Right kidney (tissue), 1 donor: ENCODE data around the gene RRP1.

Experiments
- DNase-seq: peaks from one replicate; pipeline ENCODE4 v3.0.0-alpha.2; 2016

RRP1 gene

DNA sequence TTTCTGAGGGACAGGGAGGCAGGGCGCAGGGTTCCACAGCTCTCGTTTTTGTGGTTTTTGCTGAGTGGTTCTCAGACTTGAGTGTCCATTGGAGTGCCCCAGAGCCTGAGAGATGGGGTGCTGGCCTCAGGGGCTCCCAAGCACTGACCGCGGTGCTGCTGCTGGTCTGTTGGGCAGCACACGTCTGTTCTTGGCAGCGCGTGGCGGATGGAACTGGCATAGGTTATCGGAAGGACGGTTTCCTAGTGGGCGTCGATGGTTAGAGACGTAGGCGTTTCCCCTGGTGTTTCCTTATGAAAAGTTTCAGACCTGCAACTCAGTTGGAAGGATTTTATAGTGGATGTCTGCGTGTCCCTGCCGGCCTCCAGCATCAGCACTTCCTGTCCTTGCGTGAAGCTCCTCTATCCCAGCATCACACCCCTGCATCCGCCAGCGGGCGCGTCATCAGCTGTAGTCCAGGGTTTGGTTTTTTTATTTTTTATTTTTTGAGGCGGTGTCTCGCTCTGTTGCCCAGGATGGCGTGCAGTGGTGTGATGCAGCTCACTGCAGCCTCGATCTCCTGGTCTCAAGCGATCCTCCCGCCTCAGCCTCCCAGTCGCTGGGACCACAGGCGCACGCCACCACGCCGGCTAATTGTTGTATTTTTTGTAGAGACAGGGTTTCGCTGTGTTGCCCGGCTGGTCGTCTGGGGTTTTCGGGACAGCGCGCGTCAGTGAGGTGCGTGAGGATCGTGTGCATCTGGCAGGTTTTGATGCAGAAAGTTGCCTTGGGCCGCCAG, 11.8 kb downstream of the RRP1 start:
- DNase-seq = no peak

DNA sequence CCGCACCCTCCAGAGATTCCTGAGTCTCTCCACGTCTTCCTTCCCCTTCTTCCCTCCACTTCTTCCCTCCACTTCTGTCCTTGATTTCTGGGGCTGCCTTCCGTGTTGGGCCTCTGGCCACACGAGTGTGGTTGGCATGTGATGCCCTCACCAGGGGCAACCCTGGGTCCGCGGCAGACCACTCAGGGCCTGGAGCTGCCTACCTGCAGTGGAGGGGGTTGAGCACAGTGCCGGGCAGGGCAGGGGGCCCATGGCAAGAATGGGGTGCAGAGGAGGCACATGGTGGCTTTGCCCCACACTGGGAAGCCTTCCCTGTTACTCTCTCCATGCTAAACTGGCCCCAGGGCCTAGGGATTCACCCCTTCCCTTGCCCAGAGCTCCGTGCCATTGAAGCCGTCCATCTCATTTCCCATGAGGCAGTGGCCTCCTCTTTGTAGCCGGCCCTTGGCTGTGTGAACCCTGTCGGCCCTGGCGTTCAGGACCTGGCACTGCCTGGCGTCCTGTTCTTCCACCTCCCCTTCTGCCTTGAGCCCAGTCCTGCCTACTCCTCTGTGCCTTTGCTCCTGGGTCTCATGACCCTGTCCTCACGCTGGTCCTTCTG, 13.4 kb downstream of the RRP1 start:
- DNase-seq = no peak

DNA sequence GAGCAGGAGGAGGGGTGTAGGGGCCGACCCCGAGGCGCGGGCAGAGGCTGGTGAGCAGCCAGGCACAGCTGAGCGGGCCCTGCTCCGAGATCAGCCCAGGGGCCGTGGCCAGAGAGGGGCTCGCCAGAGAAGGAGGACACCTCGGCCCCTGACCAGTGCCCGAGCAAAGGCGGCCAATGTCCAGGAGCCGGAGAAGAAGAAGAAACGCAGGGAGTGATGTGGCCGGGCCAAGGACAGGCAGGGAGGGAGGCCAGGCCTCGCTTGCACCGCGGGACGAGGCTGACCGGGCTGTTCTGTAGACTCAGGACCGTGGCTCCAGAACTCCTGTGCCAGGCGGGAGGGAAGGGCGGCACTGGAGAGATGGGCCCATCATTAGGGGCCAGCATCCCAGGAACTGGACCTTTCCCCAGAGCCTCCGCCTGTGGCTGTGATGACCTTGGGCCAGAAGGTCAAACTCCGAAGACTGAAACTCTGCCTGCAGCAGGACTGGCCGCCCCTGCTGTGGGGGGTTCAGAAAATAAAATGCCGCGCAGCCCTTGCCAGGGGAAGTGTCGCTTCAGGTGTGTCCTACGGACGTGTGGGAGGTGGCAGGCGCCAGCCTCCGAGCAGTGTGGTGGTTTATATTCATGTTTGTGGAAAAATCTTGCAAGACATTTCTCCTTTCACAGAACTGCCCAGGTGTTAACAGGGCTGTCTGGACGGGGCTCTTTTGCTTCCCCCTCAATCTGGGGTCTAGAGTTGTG, 14.4 kb downstream of the RRP1 start:
- DNase-seq = no peak

DNA sequence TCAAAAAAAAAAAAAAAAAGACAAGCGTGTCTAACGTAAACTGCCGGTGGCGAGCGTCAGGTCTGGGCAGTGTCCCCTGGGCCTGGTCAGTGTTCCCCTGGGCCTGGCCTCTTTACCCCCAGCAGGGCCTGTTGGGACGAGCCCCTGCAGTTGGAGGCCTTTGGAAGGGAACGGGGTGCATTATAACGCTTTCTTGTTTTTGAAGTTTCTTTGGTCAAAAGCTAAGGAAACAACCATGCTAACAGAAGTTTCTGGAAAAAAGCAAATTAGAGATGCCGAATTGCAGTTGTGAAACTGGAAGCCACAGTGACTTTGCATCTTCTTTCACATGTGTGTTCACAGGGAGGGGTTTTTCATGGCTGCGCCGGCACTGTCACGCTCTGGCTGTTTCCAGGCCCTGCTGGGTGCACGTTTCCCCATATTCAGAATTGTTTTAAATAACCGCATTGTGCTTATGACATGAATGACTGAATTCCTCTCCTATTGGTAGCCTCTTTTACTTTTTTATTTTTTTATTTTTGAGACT, 16.0 kb downstream of the RRP1 start:
- DNase-seq = no peak

DNA sequence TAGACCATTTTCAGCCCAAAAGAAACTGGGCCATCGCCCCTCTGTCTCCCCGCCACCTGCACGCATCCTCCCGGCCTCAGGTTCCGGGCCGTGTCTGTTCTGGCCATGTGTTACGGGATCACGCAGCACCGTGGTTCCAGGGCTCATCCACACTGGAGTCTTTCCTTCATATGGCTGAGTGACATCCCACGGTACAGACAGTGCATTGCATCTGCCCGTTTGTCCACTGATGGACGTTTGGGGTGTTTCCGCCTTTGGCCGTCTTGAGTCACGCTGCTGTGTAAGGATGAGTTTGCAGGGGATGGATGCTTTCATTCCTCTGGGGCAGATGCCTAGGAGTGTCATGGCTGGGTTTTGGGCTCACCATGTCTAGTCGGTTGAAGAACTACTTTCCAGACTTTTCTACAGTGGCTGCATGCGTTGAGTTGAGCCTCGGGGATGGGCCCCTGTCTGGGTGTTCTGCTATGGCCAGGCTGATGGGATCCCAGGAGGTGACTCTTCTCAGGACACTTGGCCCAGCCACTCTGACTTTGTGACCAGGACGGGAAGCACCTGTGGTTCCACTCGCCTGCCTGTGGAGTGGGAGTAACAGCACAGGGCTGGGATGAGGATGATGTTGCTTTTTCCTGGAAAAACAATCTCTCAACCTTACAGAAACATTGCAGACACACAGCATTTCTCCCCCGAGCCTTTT, 16.8 kb downstream of the RRP1 start:
- no peak for DNase-seq

DNA sequence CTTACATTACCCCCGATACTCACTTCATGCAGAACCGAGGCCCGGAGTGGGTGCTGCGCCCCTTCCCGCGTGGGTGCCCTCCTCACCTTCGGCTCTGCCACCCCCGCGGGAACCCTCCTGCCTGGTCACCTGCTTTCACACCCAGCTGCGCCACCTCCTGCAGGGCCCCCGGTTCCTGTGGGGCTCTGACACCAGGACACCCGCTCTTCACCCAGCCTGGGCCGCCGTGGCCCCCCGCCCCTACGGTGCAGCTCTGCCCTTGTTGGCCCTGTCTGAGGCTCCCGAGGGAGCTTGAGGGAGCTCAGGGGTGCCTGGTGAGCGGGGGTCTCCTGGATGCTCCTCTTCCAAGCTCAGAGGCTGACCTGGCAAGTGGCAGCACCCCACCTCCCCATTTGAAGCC, 19.0 kb downstream of the RRP1 start:
- DNase-seq = no peak

DNA sequence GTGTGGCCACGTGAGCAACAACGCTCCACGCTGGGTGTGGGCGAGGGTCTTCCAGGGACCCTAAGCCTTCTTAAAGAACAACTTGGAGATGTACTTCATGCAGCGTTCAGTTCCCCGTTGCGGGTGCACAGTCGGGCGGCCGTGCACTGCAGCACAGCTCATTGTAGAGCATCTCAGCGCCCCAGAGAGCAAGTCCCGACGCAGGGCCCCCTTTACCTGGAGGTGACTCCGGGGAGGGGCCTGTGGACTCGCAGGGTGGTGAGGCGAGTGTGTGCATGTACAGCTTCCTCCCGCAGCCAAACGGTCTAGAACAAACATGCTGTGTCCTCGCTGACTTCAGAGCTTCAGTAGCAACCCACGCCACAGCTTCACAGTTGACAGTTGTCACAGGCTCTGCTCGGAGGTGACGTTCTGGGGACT, 19.5 kb downstream of the RRP1 start:
- DNase-seq = no peak

DNA sequence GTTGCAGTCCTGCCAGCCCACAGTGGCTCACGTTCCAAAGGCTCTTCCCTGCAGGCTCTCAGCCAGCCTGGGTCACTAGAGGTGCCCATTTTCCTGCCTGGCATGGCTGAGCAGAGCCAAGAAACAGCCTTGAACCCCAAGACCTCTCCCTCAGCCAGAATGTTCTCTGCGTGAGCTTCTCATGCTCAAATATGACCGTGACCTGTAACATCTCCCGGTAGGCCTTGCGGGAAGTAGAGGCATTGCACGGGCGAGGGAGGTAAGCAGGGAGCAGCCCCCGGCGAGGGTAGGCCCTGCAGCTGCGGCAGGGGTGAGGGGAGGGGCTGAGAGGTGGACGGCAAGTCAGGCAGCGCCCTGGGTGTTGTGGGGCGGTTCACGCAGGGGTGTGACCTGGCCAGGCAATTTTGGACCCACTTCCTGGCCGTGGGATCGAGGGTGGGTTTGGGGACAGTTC, 20.0 kb downstream of the RRP1 start:
- no peak for DNase-seq

DNA sequence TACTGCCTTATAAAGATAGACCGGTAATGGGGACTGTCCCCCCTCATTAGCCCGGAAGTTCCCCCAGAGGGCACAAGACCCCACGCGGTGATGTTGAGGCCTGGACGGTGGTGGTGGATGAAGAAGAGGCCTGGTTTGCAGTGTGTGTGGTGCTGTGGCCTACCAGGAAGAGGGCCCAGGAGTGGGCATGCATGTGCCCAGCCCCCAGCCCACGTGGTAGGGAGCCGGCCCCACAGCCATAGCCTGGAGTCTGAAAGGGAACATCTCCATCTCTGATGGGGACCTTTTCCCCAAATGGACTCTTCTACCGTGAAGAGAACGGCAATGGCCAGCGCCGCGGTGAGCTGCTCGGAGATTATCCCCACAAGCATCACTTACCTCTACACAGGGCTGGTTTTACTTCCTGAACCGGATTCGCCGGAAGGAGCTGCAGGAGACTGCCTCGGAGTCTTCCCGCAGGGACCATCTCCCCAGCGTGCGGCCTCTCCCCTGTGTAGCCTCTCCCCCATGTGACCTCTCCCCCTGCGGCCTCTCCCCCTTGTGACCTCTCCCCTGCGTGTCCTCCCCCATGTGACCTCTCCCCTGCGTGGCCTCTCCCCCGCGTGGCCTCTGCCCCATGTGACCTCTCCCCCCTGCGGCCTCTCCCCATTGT, 20.6 kb downstream of the RRP1 start:
- DNase-seq = no peak

DNA sequence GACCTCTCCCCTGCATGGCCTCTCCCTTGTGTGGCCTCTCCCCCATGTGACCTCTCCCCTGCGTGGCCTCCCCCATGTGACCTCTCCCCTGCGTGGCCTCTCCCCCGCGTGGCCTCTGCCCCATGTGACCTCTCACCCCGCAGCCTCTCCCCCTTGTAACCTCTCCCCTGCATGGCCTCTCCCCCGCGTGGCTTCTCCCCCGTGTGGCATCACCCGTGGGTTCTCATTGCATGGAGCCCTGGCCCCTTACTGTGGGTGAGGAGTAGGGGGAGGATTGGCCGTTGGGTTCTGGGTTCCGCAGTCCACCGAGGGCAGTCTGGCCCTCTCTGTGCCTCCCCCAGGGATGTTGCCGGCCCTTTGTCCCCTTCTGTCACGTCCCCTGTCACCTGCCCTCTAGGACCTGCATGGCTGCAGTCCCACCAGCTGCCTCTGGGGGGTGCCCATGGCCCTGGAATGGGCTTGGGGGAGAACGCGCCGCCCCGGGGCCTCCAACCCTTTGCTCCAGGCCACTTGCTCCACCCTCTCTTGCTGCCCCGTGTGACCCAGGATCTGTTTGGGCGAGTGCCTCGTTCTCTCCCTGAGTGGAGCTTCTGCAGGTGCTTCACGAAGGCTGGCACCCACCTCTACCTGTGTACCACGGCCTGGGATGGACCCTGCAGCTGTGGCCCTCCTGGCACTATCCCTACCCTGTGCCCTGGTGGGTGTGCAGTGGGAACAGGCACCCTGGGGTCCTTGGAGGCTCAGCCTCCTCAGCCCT, 21.3 kb downstream of the RRP1 start:
- DNase-seq = peak; percentile 66

DNA sequence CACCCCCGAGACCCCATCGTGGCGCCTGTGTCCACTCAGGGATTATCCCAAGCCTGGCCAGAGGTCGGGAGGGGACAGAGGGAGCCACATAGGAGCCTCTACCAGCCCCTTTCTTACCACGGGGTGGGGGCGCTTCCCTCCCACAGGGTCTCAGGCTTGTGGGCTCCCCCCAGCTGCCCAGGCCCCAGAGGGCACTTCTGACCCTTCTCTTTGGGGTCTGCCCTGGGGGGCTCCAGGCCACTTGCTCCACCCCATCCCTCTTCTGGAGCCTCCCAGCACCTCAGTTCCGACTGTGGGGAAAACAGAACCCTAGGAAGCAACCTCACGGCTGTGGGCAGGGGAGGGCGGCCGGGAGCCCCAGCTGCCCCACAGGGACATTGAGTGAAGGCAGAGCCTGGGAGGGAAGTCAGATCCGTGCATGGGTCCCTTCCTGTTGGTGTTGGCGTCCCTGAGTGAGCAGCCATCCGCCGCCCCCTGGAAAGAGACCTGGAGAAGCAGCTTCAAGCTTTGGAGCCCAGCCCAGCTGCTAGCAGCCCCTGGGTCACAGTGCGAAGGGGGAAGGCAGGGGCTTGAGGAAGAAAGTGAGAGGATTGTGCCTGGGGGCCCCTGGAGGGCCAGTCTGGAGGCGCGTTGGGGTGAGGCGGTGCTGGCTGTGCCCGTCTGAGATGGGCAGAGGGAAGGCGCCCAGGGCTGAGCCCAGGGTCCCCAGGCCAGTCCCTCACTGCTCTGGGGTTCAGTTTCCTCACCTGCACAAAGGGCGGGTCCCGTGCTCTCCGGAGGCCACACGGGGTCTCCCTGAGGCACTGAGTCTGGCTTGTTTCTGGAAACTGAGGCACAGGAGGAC, 22.1 kb downstream of the RRP1 start:
- DNase-seq = no peak

DNA sequence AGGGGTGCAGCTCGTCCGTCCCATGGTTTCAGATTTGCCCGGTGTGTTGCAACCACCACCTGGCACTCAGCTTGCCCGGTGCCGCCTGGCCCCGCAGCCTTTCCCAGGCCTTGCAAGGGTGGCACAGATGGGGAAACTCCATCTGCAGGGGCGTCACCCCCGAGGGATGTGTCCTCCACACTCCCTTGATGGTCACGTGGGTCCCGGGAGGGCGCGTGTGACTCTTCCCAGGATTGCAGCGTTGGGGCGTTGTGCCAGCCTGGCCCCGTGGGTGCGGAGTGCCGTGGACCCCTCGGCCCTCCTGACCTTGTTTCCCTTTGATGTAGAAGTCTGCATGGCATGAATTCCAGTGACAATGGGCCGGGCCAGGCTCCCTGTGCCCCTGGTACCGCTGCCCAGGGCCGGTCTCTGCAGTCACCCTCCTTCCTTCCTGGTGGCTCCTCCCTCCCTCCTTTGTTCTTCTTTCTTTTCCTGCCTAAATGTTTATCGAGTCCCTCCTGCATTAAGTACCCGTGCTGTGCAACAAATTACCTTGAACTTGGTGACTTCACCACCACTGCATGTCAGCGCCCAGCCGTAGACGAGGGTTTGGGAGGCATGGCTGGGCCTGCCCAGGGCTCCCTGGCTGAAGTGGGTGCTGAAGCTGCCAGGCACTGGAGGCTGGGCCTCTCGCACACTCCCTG, 22.9 kb downstream of the RRP1 start:
- DNase-seq = no peak

DNA sequence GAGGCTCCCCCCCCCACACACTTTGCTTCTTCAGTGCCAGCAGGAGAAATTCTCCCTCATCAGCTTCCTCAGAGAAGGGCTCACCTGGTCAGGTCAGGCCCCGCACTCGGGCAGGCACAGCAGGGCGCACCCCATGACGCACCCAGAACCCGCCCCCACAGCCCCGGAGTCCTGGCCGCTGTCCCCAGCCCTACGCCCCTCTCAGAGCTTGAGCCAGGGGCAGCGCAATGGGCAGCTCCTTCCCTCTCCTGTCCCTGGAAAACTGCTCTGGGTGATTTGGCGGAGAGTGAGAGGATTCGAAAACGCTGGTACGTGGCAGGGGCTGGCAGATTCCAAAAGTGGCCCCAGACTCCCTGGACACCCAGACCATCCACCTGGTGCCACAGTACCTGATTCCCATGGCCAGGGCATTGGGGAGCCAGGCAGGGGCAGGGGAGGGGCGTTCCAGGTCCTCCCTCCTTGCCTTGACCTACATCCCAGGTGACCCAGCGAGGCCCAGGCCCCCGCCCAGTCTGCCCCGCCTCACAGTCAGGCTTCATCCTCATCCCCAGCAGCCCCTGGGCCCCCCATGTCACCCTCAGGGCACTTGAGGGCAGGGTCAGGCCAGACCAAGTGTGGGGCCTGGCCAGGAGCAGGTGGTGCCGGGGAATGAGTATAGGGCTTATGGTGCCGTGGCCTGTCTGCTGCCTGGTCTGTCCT, 23.7 kb downstream of the RRP1 start:
- no peak for DNase-seq

DNA sequence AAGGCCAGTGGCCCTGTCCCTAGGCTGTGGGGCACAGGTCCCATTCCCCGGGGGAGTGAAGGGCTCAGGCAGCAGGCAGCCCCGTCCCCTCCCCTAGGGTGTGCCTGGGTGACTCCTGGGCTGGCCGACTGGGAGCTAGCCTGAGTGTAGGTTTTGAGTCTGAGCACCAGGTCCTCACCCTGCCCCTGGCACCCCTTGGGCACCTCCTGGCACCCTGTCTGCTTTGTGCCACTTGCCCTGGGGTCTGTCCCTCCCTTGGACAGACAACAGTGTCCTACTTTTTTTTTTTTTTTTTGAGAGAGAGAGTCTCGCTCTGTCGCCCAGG, 24.2 kb downstream of the RRP1 start:
- DNase-seq = no peak

DNA sequence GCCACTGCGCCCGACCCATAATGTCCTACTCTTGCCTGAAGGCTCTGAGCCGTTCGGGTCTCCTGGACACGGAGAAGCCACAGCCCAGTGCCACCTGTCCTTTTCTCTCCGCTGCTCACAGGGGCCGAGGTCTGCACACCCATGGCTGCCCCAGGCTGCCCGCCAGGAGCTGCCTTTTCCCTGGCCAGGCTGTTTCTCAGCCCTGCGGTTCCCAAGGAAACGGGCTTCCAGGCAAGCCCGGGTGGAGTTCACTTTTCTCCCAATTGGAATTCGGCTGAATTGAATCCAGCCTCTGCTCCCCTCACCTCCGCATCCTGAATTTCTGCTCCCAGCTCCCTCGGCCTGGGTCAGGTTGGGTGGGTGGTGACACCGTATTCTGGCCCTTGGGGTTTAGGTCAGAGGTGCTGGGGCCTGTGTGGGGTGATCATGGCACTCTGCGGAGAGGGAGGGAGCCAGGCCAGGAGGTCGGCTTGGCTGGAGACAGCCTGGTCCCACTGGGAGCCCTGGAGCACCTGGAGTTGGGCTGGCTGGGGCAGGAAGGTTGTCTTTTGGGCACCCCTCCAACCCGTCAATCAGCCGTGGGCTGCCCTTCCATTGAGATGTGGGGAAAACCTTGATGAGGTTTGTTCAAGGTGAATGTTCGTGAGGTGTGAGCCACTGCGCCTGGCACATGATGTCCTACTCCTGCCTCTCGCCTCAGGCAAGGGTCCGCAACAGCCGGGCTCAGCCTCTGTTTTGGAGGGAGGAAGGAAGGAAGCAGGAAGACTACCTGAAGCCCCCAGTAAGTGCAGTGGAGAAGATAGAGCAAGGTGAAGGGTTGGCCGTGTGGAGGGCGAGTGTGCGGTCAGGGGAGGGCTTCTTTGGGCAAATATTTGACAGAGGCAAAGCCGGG, 25.1 kb downstream of the RRP1 start:
- no peak for DNase-seq

DNA sequence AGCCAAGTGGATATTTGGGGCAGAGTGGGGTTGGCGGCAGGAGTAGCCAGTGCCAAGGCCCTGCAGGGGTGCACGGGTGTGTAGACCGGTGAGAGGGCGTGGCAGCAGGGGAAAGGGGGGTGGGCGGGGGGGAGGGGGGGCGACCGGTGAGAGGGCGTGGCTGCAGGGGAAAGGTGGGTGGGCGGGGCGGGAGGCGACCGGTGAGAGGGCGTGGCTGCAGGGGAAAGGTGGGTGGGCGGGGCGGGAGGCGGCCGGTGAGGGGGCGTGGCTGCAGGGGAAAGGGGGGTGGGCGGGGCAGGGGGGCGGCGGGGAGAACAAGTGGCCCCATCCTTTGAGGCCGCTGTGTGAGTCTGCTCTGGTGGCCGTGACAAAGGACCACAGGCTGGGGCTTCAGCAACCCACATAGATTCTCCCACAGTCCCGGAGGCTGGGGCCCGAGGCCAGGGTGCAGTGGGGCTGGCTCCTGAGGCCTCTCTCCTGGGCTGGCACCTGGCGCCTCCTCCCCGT, 25.8 kb downstream of the RRP1 start:
- no peak for DNase-seq

DNA sequence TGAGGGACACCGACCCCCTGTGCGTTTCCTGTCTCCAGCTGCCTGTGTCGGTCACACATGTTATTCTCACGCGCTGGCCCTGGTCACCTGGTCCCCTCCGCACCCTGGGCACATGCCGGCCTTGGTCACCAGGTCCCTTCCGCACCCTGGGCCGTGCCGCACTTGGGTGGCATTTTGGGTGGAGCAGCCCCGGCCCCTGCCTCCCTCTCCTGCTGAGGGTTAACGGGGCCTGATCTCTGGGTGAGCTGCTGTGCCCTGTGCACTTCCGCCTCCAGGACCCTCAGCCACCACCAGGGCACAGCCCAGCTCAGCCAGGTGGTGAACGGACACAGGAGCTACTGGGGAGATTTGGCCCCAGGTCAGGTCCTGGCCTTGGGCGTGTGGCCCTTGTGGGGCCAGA, 26.6 kb downstream of the RRP1 start:
- no peak for DNase-seq

DNA sequence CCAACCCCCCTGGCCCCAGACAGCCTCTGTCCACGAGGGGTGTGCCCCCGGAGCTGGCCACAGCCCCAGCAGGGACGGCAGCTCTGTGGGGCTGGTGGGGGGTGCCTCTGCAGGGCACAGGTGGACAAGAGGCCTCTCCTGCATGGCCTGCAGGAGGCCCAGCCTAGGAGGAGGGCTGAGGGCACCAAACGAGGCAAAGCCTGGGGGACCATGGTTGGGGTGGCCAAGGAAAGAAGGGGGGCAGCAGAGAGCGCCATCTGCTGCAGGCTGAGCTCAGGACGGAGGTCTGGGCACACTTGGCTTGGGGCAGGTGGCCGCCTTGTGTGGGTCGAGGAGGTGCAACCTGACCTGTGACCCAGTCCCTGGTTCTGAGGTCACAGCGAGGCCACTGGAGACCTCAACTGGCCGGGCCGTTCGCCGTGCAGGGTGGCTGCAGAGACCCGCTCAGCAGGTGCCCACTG, 27.3 kb downstream of the RRP1 start:
- DNase-seq = no peak
